ENCODE results near the gene SDC4.

DNA sequence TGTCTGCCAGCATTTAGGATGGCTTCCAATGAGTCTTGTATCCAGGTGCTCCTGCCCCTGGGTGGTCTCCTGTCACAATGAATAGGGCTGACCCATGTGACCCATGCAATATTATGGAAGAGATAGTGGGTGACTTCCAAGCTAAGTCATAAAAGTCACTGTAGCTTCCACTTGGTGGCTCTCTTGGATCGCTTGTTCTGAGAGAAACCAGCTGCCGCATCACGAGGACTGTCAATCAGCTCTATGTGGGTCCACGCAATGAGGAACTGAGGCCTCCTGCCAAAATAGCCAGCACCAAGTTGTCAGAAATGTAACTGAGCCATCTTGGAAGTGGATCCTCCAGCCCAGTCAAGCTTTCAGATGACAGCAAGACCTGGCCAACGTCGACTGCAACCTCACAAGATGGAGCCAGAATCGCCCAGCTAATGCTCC, 25.3 kb downstream of the SDC4 start:
- TF ChIP-seq, protein P1, sequence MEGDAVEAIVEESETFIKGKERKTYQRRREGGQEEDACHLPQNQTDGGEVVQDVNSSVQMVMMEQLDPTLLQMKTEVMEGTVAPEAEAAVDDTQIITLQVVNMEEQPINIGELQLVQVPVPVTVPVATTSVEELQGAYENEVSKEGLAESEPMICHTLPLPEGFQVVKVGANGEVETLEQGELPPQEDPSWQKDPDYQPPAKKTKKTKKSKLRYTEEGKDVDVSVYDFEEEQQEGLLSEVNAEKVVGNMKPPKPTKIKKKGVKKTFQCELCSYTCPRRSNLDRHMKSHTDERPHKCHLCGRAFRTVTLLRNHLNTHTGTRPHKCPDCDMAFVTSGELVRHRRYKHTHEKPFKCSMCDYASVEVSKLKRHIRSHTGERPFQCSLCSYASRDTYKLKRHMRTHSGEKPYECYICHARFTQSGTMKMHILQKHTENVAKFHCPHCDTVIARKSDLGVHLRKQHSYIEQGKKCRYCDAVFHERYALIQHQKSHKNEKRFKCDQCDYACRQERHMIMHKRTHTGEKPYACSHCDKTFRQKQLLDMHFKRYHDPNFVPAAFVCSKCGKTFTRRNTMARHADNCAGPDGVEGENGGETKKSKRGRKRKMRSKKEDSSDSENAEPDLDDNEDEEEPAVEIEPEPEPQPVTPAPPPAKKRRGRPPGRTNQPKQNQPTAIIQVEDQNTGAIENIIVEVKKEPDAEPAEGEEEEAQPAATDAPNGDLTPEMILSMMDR (IDR thresholded peaks at IDR 0.05 in 4 of 5, conservative IDR thresholded peaks at IDR 0.05 in 1 of 5), result peak; percentile 53 to 69 (median 60)
- TF ChIP-seq POLR2A (IDR thresholded peaks at IDR 0.05), result no peak
